Osteoblast (primary cell): ENCODE results near the gene THBS1. TPM values are rescaled to one million over a fixed set of nuclear protein-coding genes. Genes with fewer than 3 reads are reported as not detected.
A peak's percentile ranks its signal among the peaks of the same experiment; 100 is the strongest.

Experiments
- DNase-seq: peaks from one replicate; pipeline ENCODE4 v3.0.0; 2011; ENCODE audit warnings: low spot score, mixed read lengths; ENCODE audit not compliant: insufficient read length; ENCODE audit errors: missing footprints
- H2AFZ ChIP-seq: 2 replicates; pipeline ENCODE4 v1.6.0; 2011; ENCODE audit warnings: mild to moderate bottlenecking, low read length
- H3K27ac ChIP-seq: 2 replicates; pipeline ENCODE4 v1.5.1; 2011; ENCODE audit warnings: mild to moderate bottlenecking, low read depth, low read length, moderate library complexity
- H3K27me3 ChIP-seq: 2 replicates; pipeline ENCODE4 v1.6.0; 2012; ENCODE audit warnings: mild to moderate bottlenecking, control low read depth, inconsistent platforms, low read length, moderate library complexity; ENCODE audit not compliant: insufficient read depth
- H3K36me3 ChIP-seq: 2 replicates; pipeline ENCODE4 v1.5.1; 2011; ENCODE audit warnings: mild to moderate bottlenecking, low read length, control low read depth, moderate library complexity; ENCODE audit not compliant: insufficient read depth
- H3K4me1 ChIP-seq: 2 replicates; pipeline ENCODE4 v1.5.1; 2011; ENCODE audit warnings: mild to moderate bottlenecking, low read length, control low read depth, moderate library complexity; ENCODE audit not compliant: insufficient read depth
- H3K4me2 ChIP-seq: 2 replicates; pipeline ENCODE4 v1.6.0; 2011; ENCODE audit warnings: mild to moderate bottlenecking, low read length; ENCODE audit not compliant: insufficient read depth
- H3K4me3 ChIP-seq: fragments of 200-600 bp; sonication (generic); 3 replicates; pipeline ENCODE4 v1.5.1; 2012; ENCODE audit warnings: mild to moderate bottlenecking, low read length, inconsistent platforms; ENCODE audit not compliant: insufficient read depth
- H3K79me2 ChIP-seq: 2 replicates; pipeline ENCODE4 v1.6.0; 2012; ENCODE audit warnings: mild to moderate bottlenecking, low read length, control low read depth, inconsistent platforms; ENCODE audit not compliant: insufficient read depth
- H3K9me3 ChIP-seq: 2 replicates; pipeline ENCODE4 v1.5.1; 2011; ENCODE audit warnings: low read depth, low read length, control low read depth
- H4K20me1 ChIP-seq: 2 replicates; pipeline ENCODE4 v1.6.0; 2012; ENCODE audit warnings: mild to moderate bottlenecking, low read length, control low read depth; ENCODE audit not compliant: insufficient read depth
- CTCF ChIP-seq: IDR thresholded peaks from 2 replicates; pipeline ENCODE4 v1.5.1; 2011; ENCODE audit warnings: mild to moderate bottlenecking, low read depth, low read length, moderate library complexity; ENCODE audit errors: extremely low read depth
- total RNA-seq: library from RNA; depleted of rRNA; stranded (reverse); fragments of >200 nt; gene quantifications from 2 replicates; pipeline ENCODE4 v1.2.3, GENCODE V29; 2012

The THBS1 gene
- total RNA-seq, 1 donor: 8,941 TPM

GRCh38 chr15:39565851-39566250 is 15.0 kb upstream of the THBS1 start:
- no peaks in the 10 kb centered on the region for H4K20me1 ChIP-seq
- H3K27ac ChIP-seq: no peak overlapping the region
- no peak for TF ChIP-seq CTCF
- H3K4me3 ChIP-seq: no peak overlapping the region
- no peaks in the 10 kb centered on the region for H3K4me1 ChIP-seq
- no peak overlapping the region for H2AFZ ChIP-seq
- H3K27me3 ChIP-seq: no peaks in the 10 kb centered on the region
- no peak for DNase-seq
- H3K9me3 ChIP-seq: no peaks in the 10 kb centered on the region
- no peaks in the 10 kb centered on the region for H3K79me2 ChIP-seq
- no peaks in the 10 kb centered on the region for H3K36me3 ChIP-seq
- no peak overlapping the region for H3K4me2 ChIP-seq

GRCh38 chr15:39573287-39573686 is 7.6 kb upstream of the THBS1 start:
- no peaks in the 10 kb centered on the region for H3K27me3 ChIP-seq
- H3K27ac ChIP-seq: no peak overlapping the region
- no peaks in the 10 kb centered on the region for H3K9me3 ChIP-seq
- no peaks in the 10 kb centered on the region for H3K36me3 ChIP-seq
- no peak overlapping the region for H3K4me3 ChIP-seq
- H3K4me1 ChIP-seq: peaks cover 15% of the 10 kb centered on the region
- H2AFZ ChIP-seq: no peak overlapping the region
- DNase-seq: no peak
- no peaks in the 10 kb centered on the region for H3K79me2 ChIP-seq
- TF ChIP-seq CTCF: no peak
- H3K4me2 ChIP-seq: peak overlapping the region; percentile 10
- no peaks in the 10 kb centered on the region for H4K20me1 ChIP-seq

- Histone ChIP-seq H3K9me3 (no peaks in the 10 kb centered on the region), H2AFZ (no peak overlapping the region), H3K79me2 (no peaks in the 10 kb centered on the region), H3K4me3 (no peak overlapping the region), H3K27me3 (no peaks in the 10 kb centered on the region), H4K20me1 (no peaks in the 10 kb centered on the region), H3K27ac (peak overlapping the region; percentile 57), H3K36me3 (no peaks in the 10 kb centered on the region), H3K4me2 (no peak overlapping the region), H3K4me1 (peaks cover 20% of the 10 kb centered on the region)
- DNase-seq: no peak
- TF ChIP-seq CTCF: no peak
Observed at GRCh38 chr15:39573844-39574243, 7.0 kb upstream of the THBS1 start.

- H3K36me3 ChIP-seq: no peaks in the 10 kb centered on the region
Observed at GRCh38 chr15:39574427-39574826, 6.5 kb upstream of the THBS1 start.

More at GRCh38 chr15:39574427-39574826, 6.5 kb upstream of the THBS1 start:
- peaks cover 25% of the 10 kb centered on the region for H3K4me1 ChIP-seq
- no peak overlapping the region for H3K4me3 ChIP-seq
- no peaks in the 10 kb centered on the region for H3K79me2 ChIP-seq
- no peak for DNase-seq
- no peaks in the 10 kb centered on the region for H3K27me3 ChIP-seq
- H3K9me3 ChIP-seq: no peaks in the 10 kb centered on the region
- TF ChIP-seq CTCF: no peak
- H3K27ac ChIP-seq: peak overlapping the region; percentile 57
- no peaks in the 10 kb centered on the region for H4K20me1 ChIP-seq
- H3K4me2 ChIP-seq: no peak overlapping the region
- H2AFZ ChIP-seq: no peak overlapping the region
